Mucosa of descending colon (tissue), 3 donors: ENCODE results near the gene RARS1. TPM values are rescaled to one million over a fixed set of nuclear protein-coding genes. Genes with fewer than 3 reads are reported as not detected.
"Not testable (repeated sequence)": the region's sequence is repeated elsewhere in the genome, so short reads cannot be mapped to it uniquely, and the experiment has no call there.

Source experiments
- ATAC-seq: fragments of 200-7000 bp; cut with Tn5 transposase; one replicate; pipeline ENCODE4 v1.9.1; 2020; ENCODE audit warnings: mild to moderate bottlenecking, moderate library complexity
- DNase-seq, 3 donors: peaks; one replicate each; pipeline ENCODE4 v3.0.0-alpha.2; 2020
- H3K36me3 ChIP-seq: fragments of 200-600 bp; one replicate; pipeline ENCODE4 v1.8.0; 2021; ENCODE audit warnings: low read depth, mild to moderate bottlenecking
- H3K4me1 ChIP-seq: fragments of 200-600 bp; one replicate; pipeline ENCODE4 v1.8.0; 2021; ENCODE audit warnings: low read depth, mild to moderate bottlenecking
- H3K4me3 ChIP-seq: fragments of 200-600 bp; one replicate; pipeline ENCODE4 v1.8.0; 2021; ENCODE audit warnings: mild to moderate bottlenecking
- H3K9me3 ChIP-seq: fragments of 200-600 bp; one replicate; pipeline ENCODE4 v1.8.0; 2021; ENCODE audit warnings: mild to moderate bottlenecking
- intact Hi-C, 2 donors: fragments of 100-400 bp; cut with DNase I in 1 of 2; cut with micrococcal nuclease in 1 of 2; formaldehyde crosslinking; loops; one replicate each; pipeline versions ENCODE4 v1.11.0 to v1.11.1; 2022; cut with DNase I, micrococcal nuclease
- total RNA-seq, 3 donors: library from RNA; stranded (reverse); fragmentation: NEBNext Ultra II Directional in 2 of 3; extraction: Animal tissue kit (Norgen Biotek cat#: 25700) in 2 of 3; gene quantifications; one replicate each; pipeline versions ENCODE4 v1.2.1 to v1.2.4, GENCODE V29; 2021 to 2023
- TF ChIP-seq, protein P1 (sequence below): fragments of 200-600 bp; IDR thresholded peaks from one replicate; pipeline ENCODE4 v1.8.0; 2022; ENCODE audit warnings: antibody characterized with exemption, mild to moderate bottlenecking
- donor health status: DM: no; HTN: no; CAD: no; lungs with moderate emphysema.
- donor health status: DM: no; HTN: no; CAD: no.
- donor health status: DM: no; HTN: yes; CAD: no.

Gene RARS1
- total RNA-seq, 3 donors from 2014 or later = 56.8 to 71.9 (median 63.7) TPM

GRCh38 chr5:168529374-168530234 is 43.3 kb downstream of the RARS1 start:
- peaks cover 4% of the 10 kb centered on the region for H3K4me1 ChIP-seq
- intact Hi-C loops = no loop called here
- DNase-seq (peak in 1 of 3 donors; percentile 49), ATAC-seq (peak; percentile 40)
- TF ChIP-seq, protein P1, sequence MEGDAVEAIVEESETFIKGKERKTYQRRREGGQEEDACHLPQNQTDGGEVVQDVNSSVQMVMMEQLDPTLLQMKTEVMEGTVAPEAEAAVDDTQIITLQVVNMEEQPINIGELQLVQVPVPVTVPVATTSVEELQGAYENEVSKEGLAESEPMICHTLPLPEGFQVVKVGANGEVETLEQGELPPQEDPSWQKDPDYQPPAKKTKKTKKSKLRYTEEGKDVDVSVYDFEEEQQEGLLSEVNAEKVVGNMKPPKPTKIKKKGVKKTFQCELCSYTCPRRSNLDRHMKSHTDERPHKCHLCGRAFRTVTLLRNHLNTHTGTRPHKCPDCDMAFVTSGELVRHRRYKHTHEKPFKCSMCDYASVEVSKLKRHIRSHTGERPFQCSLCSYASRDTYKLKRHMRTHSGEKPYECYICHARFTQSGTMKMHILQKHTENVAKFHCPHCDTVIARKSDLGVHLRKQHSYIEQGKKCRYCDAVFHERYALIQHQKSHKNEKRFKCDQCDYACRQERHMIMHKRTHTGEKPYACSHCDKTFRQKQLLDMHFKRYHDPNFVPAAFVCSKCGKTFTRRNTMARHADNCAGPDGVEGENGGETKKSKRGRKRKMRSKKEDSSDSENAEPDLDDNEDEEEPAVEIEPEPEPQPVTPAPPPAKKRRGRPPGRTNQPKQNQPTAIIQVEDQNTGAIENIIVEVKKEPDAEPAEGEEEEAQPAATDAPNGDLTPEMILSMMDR = no peak
- H3K9me3 ChIP-seq = no peaks in the 10 kb centered on the region
- no peak overlapping the region for H3K4me3 ChIP-seq
- H3K36me3 ChIP-seq = no peaks in the 10 kb centered on the region

DNA sequence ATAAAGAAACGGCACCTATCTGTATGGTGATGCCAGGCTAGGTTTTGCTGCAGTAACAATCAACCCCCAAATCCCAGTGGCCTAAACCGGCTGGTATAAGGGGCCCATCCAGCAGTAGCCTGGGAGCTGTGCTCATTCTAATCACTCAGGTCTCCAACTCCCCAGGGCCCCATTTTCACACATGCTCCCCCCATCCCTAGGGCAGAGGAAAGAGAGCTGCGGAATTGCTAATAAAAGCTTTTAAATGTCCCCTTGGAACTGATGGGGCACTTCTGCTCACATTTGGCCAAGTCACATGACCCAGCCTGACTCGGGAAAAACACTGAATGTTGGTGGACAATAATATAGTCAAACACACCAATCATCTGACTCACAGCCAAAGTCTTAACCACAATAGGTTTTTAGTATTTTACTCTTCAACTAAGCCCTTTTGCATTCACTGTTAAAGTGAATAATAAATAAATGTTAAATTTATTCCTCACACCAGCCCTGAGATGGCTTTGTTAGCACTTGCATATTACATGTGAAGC is 44.4 kb downstream of the RARS1 start:
- no peak for ATAC-seq
- Histone ChIP-seq H3K36me3 (no peaks in the 10 kb centered on the region), H3K4me3 (no peak overlapping the region), H3K9me3 (no peaks in the 10 kb centered on the region), H3K4me1 (peaks cover 4% of the 10 kb centered on the region)
- intact Hi-C loops = no loop called here
- TF ChIP-seq, protein P1 = no peak
- DNase-seq = no peak

DNA sequence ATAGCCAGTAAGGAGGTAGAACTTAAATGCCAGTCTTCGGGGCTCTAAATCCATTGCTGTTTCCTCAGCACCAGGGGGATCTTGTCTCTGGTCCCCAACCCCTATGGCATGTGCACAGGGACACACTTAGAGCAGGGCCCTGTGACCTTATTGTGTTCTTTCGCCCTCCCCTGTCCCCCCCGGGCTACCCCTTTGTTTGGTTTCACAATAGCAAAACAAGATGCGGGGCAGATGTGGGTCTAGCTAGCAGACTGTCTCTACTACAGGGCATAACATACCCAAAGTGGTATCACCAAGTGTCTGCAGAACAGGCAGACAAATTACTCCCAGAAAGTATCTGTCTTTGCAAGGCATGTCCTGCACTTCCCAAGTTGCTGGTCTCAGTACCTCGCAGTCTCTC is 44.9 kb downstream of the RARS1 start:
- intact Hi-C loops = no loop called here

GRCh38 chr5:168531987-168532864 is 46.0 kb downstream of the RARS1 start:
- Histone ChIP-seq H3K4me3 (no peak overlapping the region), H3K4me1 (peaks cover 4% of the 10 kb centered on the region), H3K36me3 (no peaks in the 10 kb centered on the region), H3K9me3 (no peaks in the 10 kb centered on the region)
- ATAC-seq (no peak), DNase-seq (no peak)
- TF ChIP-seq, protein P1 = no peak
- intact Hi-C loops = no loop called here

More for the DNA sequence above, 44.9 kb downstream of the RARS1 start:
- DNase-seq (no peak), ATAC-seq (no peak)
- H3K36me3 ChIP-seq = no peaks in the 10 kb centered on the region
- no peak overlapping the region for H3K4me3 ChIP-seq
- TF ChIP-seq, protein P1 = no peak
- no peaks in the 10 kb centered on the region for H3K9me3 ChIP-seq
- H3K4me1 ChIP-seq = peaks cover 4% of the 10 kb centered on the region

- H3K9me3 ChIP-seq, H3K4me1 ChIP-seq, intact Hi-C loops, H3K4me3 ChIP-seq, ATAC-seq, DNase-seq, H3K36me3 ChIP-seq: not testable (repeated sequence)
Measured at GRCh38 chr5:168534351-168534750, 48.1 kb downstream of the RARS1 start.
